ENCODE results near the gene ASS1.
A peak's percentile ranks its signal among the peaks of the same experiment; 100 is the strongest.
"Not testable (repeated sequence)": the region's sequence is repeated elsewhere in the genome, so short reads cannot be mapped to it uniquely, and the experiment has no call there.

Gene ASS1

GRCh38 chr9:130444565-130445221 is at the start of gene ASS1:
ASS1 (plus strand) TSS chr9:130444961; CDS start chr9:130452229, 7,268 bp downstream.
- peak; percentile 41 to 50 for DNase-seq

- DNase-seq: no peak
Observed at GRCh38 chr9:130395810-130396435, 48.8 kb upstream of the ASS1 start.

- no peak for DNase-seq
Observed at GRCh38 chr9:130396581-130396980, 48.2 kb upstream of the ASS1 start.

GRCh38 chr9:130398487-130399240 is 46.1 kb upstream of the ASS1 start:
- DNase-seq: no peak

- no peak for DNase-seq
Observed at GRCh38 chr9:130399768-130400167, 45.0 kb upstream of the ASS1 start.

- DNase-seq: no peak
Observed at GRCh38 chr9:130400870-130401269, 43.9 kb upstream of the ASS1 start.

- not testable (repeated sequence) for DNase-seq
Observed at GRCh38 chr9:130401742-130402141, 43.0 kb upstream of the ASS1 start.

GRCh38 chr9:130402243-130402642 is 42.5 kb upstream of the ASS1 start:
- no peak for DNase-seq

GRCh38 chr9:130402645-130403440 is 41.9 kb upstream of the ASS1 start:
- DNase-seq: no peak

GRCh38 chr9:130405657-130406257 is 39.0 kb upstream of the ASS1 start:
- no peak for DNase-seq

GRCh38 chr9:130406278-130406895 is 38.4 kb upstream of the ASS1 start:
- DNase-seq: no peak

- DNase-seq: no peak
Observed at GRCh38 chr9:130407916-130408663, 36.7 kb upstream of the ASS1 start.

GRCh38 chr9:130408669-130409068 is 36.1 kb upstream of the ASS1 start:
- DNase-seq: no peak

- DNase-seq: no peak
Observed at GRCh38 chr9:130409246-130409645, 35.5 kb upstream of the ASS1 start.

GRCh38 chr9:130410443-130410842 is 34.3 kb upstream of the ASS1 start:
- DNase-seq: no peak

- DNase-seq: no peak
Observed at GRCh38 chr9:130411566-130411915, 33.2 kb upstream of the ASS1 start.

- no peak for DNase-seq
Observed at GRCh38 chr9:130414081-130414731, 30.6 kb upstream of the ASS1 start.

- no peak for DNase-seq
Observed at GRCh38 chr9:130414910-130415746, 29.6 kb upstream of the ASS1 start.

GRCh38 chr9:130417602-130418001 is 27.2 kb upstream of the ASS1 start:
- no peak for DNase-seq

- DNase-seq: no peak
Observed at GRCh38 chr9:130418776-130419175, 26.0 kb upstream of the ASS1 start.
